ENCODE measurements around the gene DBH. TPM values are rescaled to one million over a fixed set of nuclear protein-coding genes. Genes with fewer than 3 reads are reported as not detected.

DBH gene
- total RNA-seq, 3 donors from 2014 or later (not counting 1 experiment from before 2014, with no cell fraction given) = not detected

DNA sequence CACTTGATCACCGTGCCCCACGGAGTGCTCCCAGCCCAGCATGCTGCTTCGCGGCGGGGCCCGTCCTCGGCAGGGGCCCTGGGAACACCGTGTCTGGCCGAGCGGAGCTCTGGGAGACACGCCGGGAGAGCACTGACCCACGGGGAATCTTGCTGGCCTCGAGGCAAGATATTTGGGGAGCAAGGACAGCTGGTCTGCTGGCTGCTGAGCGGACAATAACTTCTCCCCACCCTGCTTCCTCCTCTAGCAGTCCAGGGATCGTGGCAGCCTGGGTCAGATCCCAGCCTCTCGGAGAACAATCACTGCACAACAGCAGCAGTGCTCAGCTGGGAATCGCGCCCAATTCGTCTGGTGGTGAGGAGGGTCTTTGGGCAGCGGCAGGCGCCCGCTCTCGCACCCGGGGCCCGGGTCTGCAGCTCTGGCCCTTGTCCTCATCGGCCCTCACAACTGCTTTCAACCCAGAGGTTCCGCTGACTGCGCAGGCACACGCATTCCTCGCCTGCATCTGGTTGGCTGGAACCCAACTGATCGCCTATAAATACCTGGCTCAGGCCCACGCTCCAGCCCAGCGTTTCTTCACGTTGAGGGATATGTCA, 43.4 kb downstream of the DBH start:
- no peak overlapping the region for H3K27ac Mint-ChIP-seq
- no peak for DNase-seq
- Histone ChIP-seq H3K27me3 (ENCODE audit: control insufficient read depth, insufficient read depth, low read length) (no peaks in the 10 kb centered on the region), H3K27ac (ENCODE audit: low read length) (no peak overlapping the region), H3K36me3 (ENCODE audit: control insufficient read depth, insufficient read depth, low read length) (no peaks in the 10 kb centered on the region), H3K4me3 (ENCODE audit: low read length) (no peak overlapping the region), H3K4me1 (ENCODE audit: control insufficient read depth, insufficient read depth, low read length) (peaks cover 39% of the 10 kb centered on the region), H3K9me3 (ENCODE audit: control insufficient read depth, insufficient read depth, low read length) (no peaks in the 10 kb centered on the region)
- WGBS (ENCODE audit: insufficient coverage) = 94% methylated on average over 35 of the region's 35 CpGs
- H3K9me3 Mint-ChIP-seq = no peaks in the 10 kb centered on the region
- no peaks in the 10 kb centered on the region for H3K36me3 Mint-ChIP-seq
- peaks cover 0 to 12% of the 10 kb centered on the region in 2 donors for H3K4me1 Mint-ChIP-seq
- H3K4me3 Mint-ChIP-seq = no peak overlapping the region
- H3K27me3 Mint-ChIP-seq (ENCODE audit: low read depth in 2 of 2) = no peaks in the 10 kb centered on the region
- intact Hi-C loops (cut with micrococcal nuclease) = no loop called here
- TF ChIP-seq, protein P1, sequence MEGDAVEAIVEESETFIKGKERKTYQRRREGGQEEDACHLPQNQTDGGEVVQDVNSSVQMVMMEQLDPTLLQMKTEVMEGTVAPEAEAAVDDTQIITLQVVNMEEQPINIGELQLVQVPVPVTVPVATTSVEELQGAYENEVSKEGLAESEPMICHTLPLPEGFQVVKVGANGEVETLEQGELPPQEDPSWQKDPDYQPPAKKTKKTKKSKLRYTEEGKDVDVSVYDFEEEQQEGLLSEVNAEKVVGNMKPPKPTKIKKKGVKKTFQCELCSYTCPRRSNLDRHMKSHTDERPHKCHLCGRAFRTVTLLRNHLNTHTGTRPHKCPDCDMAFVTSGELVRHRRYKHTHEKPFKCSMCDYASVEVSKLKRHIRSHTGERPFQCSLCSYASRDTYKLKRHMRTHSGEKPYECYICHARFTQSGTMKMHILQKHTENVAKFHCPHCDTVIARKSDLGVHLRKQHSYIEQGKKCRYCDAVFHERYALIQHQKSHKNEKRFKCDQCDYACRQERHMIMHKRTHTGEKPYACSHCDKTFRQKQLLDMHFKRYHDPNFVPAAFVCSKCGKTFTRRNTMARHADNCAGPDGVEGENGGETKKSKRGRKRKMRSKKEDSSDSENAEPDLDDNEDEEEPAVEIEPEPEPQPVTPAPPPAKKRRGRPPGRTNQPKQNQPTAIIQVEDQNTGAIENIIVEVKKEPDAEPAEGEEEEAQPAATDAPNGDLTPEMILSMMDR (IDR thresholded peaks at IDR 0.05) = no peak
- no peak for ATAC-seq

DNA sequence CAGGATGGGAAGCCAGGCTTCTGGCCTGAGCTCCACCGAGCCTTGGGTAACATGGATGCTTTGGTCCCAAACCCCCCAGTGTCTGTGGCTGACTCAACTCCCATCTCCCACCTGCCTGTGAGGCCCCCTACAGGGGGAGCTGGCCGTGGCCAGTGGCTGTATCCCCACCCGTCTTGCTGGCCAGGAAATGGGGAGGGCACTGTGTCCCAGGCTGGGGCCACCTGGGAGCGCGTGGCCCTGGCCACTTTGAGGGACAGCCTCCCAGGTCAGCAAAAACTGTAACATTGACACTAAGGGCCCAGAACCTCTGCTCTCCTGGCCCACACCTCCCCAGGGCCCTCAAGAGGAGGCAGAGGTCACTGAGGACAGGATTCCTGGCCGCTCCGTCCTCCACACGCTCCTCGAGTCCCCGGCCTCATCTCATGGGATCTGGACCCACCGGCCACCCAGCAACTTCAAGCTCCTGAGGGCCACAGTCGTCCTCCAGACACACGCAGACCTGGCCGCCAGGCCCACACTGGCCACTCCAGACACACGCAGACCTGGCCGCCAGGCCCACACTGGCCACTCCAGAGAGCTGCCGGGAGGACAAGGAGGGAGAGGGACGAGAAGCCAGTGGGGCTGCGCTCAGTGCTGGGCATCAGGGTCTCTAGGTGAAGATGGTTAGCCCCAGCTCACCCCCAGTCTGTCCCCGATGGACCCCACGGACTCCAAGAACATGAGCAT, 44.2 kb downstream of the DBH start:
- Mint-ChIP-seq H3K4me3 (no peak overlapping the region), H3K4me1 (peaks cover 0 to 12% of the 10 kb centered on the region in 2 donors), H3K36me3 (no peaks in the 10 kb centered on the region), H3K27ac (no peak overlapping the region), H3K9me3 (no peaks in the 10 kb centered on the region), H3K27me3 (ENCODE audit: low read depth in 2 of 2) (no peaks in the 10 kb centered on the region)
- intact Hi-C loops (cut with micrococcal nuclease) = no loop called here
- 83% methylated on average over 21 of the region's 21 CpGs for WGBS (ENCODE audit: insufficient coverage)
- no peaks in the 10 kb centered on the region for H3K27me3 ChIP-seq (ENCODE audit: control insufficient read depth, insufficient read depth, low read length)
- H3K4me3 ChIP-seq (ENCODE audit: low read length) = no peak overlapping the region
- peaks cover 41% of the 10 kb centered on the region for H3K4me1 ChIP-seq (ENCODE audit: control insufficient read depth, insufficient read depth, low read length)
- H3K9me3 ChIP-seq (ENCODE audit: control insufficient read depth, insufficient read depth, low read length) = no peaks in the 10 kb centered on the region
- no peak overlapping the region for H3K27ac ChIP-seq (ENCODE audit: low read length)
- TF ChIP-seq, protein P1 (IDR thresholded peaks at IDR 0.05) = no peak
- ATAC-seq = no peak
- no peak for DNase-seq
- no peaks in the 10 kb centered on the region for H3K36me3 ChIP-seq (ENCODE audit: control insufficient read depth, insufficient read depth, low read length)

DNA sequence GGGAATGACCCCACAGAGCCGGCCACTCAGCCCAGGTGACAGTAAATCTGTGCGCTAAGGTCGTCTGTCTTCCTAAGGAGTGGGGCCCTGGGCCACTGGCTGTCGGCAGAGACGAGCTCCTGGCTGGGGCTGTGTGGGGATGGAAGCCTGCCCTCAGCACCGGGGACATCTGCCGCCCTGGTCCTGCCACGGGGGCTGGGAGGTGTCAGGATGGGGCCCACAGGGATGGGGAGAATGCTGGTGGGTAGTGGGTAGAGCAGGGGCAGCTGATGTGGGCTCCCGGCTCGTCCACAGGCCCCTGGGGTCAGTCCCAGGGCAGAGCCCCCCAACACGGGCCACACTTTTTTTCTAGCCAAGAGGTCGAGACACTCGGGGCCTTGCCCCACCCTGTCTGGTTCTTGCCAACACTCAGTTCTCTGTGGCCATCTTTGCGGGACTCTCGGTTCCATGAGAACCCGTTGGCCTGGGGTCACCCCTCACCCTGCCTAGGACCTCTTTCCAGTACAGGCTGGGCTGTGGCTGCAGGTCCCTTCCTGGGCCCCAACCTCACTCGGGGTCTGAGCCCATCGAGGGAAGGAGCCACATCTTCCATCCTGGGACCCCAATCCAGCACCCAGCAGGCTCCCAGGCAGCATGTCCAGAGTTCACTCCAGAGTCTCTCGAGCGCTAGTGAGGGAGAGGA, 45.0 kb downstream of the DBH start:
- H3K27ac ChIP-seq (ENCODE audit: low read length) = no peak overlapping the region

More for the DNA sequence above, 45.0 kb downstream of the DBH start:
- H3K4me1 Mint-ChIP-seq = peaks cover 0 to 12% of the 10 kb centered on the region in 2 donors
- H3K27me3 Mint-ChIP-seq (ENCODE audit: low read depth in 2 of 2) = no peaks in the 10 kb centered on the region
- no peaks in the 10 kb centered on the region for H3K27me3 ChIP-seq (ENCODE audit: control insufficient read depth, insufficient read depth, low read length)
- no peaks in the 10 kb centered on the region for H3K36me3 Mint-ChIP-seq
- H3K27ac Mint-ChIP-seq = no peak overlapping the region
- 88% methylated on average over 20 of the region's 20 CpGs for WGBS (ENCODE audit: insufficient coverage)
- H3K4me3 ChIP-seq (ENCODE audit: low read length) = no peak overlapping the region
- no peaks in the 10 kb centered on the region for H3K9me3 ChIP-seq (ENCODE audit: control insufficient read depth, insufficient read depth, low read length)
- H3K4me3 Mint-ChIP-seq = no peak overlapping the region
- peaks cover 41% of the 10 kb centered on the region for H3K4me1 ChIP-seq (ENCODE audit: control insufficient read depth, insufficient read depth, low read length)
- intact Hi-C loops (cut with micrococcal nuclease) = no loop called here
- ATAC-seq = no peak
- no peaks in the 10 kb centered on the region for H3K36me3 ChIP-seq (ENCODE audit: control insufficient read depth, insufficient read depth, low read length)
- H3K9me3 Mint-ChIP-seq = no peaks in the 10 kb centered on the region
- no peak for DNase-seq
- TF ChIP-seq, protein P1 (IDR thresholded peaks at IDR 0.05) = no peak

Measured in natural killer cell (primary cell).